Ishikawa (cell line): ENCODE measurements around the gene ACSM2B.

Experiments
- CEBPB ChIP-seq: IDR thresholded peaks from 2 replicates; pipeline ENCODE4 v1.6.1; 2012
- CREB1 ChIP-seq: IDR thresholded peaks from 2 replicates; pipeline ENCODE4 v1.6.1; 2012; ENCODE audit warnings: low read depth
- EGR1 ChIP-seq: IDR thresholded peaks from 2 replicates; pipeline ENCODE4 v1.6.1; 2012
- EP300 ChIP-seq: IDR thresholded peaks from 2 replicates; pipeline ENCODE4 v1.6.1; 2012; ENCODE audit warnings: borderline replicate concordance
- NFIC ChIP-seq: IDR thresholded peaks from 2 replicates; pipeline ENCODE4 v1.6.1; 2012
- RAD21 ChIP-seq: IDR thresholded peaks from 2 replicates; pipeline ENCODE4 v1.6.1; 2012; ENCODE audit warnings: low read depth
- TAF1 ChIP-seq: IDR thresholded peaks from 2 replicates; pipeline ENCODE4 v1.6.1; 2012; ENCODE audit warnings: low read depth, mild to moderate bottlenecking
- TCF12 ChIP-seq: IDR thresholded peaks from 2 replicates; pipeline ENCODE4 v1.6.1; 2012; ENCODE audit warnings: low read depth
- TEAD4 ChIP-seq: IDR thresholded peaks from 2 replicates; pipeline ENCODE4 v1.6.1; 2012
- USF1 ChIP-seq: IDR thresholded peaks from 2 replicates; pipeline ENCODE4 v1.6.1; 2012
- YY1 ChIP-seq: IDR thresholded peaks from 2 replicates; pipeline ENCODE4 v1.6.1; 2012; ENCODE audit warnings: low read depth
- ZBTB7A ChIP-seq: IDR thresholded peaks from 2 replicates; pipeline ENCODE4 v1.6.1; 2012; ENCODE audit warnings: low read depth
- TF ChIP-seq, protein P1 (sequence below): IDR thresholded peaks from 2 replicates; pipeline ENCODE4 v1.6.1; 2012; ENCODE audit warnings: low read depth, mild to moderate bottlenecking
- TF ChIP-seq, protein P2 (sequence below): IDR thresholded peaks from 2 replicates; pipeline ENCODE4 v1.6.1; 2012

GRCh38 chr16:20624205-20624604, 48.0 kb upstream of the ACSM2B start:
- TF ChIP-seq EP300, result no peak
- TF ChIP-seq RAD21, result no peak
- no peak for TF ChIP-seq TAF1
- TF ChIP-seq CEBPB, result no peak
- TF ChIP-seq CREB1, result no peak
- TF ChIP-seq YY1, result no peak
- no peak for TF ChIP-seq TCF12
- TF ChIP-seq USF1, result no peak
- TF ChIP-seq, protein P1, sequence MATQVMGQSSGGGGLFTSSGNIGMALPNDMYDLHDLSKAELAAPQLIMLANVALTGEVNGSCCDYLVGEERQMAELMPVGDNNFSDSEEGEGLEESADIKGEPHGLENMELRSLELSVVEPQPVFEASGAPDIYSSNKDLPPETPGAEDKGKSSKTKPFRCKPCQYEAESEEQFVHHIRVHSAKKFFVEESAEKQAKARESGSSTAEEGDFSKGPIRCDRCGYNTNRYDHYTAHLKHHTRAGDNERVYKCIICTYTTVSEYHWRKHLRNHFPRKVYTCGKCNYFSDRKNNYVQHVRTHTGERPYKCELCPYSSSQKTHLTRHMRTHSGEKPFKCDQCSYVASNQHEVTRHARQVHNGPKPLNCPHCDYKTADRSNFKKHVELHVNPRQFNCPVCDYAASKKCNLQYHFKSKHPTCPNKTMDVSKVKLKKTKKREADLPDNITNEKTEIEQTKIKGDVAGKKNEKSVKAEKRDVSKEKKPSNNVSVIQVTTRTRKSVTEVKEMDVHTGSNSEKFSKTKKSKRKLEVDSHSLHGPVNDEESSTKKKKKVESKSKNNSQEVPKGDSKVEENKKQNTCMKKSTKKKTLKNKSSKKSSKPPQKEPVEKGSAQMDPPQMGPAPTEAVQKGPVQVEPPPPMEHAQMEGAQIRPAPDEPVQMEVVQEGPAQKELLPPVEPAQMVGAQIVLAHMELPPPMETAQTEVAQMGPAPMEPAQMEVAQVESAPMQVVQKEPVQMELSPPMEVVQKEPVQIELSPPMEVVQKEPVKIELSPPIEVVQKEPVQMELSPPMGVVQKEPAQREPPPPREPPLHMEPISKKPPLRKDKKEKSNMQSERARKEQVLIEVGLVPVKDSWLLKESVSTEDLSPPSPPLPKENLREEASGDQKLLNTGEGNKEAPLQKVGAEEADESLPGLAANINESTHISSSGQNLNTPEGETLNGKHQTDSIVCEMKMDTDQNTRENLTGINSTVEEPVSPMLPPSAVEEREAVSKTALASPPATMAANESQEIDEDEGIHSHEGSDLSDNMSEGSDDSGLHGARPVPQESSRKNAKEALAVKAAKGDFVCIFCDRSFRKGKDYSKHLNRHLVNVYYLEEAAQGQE, result no peak
- TF ChIP-seq EGR1, result no peak
- TF ChIP-seq, protein P2, sequence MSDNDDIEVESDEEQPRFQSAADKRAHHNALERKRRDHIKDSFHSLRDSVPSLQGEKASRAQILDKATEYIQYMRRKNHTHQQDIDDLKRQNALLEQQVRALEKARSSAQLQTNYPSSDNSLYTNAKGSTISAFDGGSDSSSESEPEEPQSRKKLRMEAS, result no peak
- TF ChIP-seq NFIC, result no peak
- TF ChIP-seq TEAD4, result no peak
- no peak for TF ChIP-seq ZBTB7A
